Neural progenitor cell (in vitro differentiated cells): ENCODE data around the gene GBF1. TPM values are rescaled to one million over a fixed set of nuclear protein-coding genes. Genes with fewer than 3 reads are reported as not detected.
A peak's percentile ranks its signal among the peaks of the same experiment; 100 is the strongest.

Source experiments
- DNase-seq: peaks from one replicate; pipeline ENCODE4 v3.0.0-alpha.2; 2016; ENCODE audit warnings: low spot score
- H2AFZ ChIP-seq: fragments of 200-600 bp; sonication (generic); replicated peaks from 2 replicates; pipeline ENCODE4 v1.6.1; 2016; ENCODE audit warnings: antibody characterized with exemption
- H3F3A ChIP-seq: fragments of 200-600 bp; sonication (generic); 2 replicates; pipeline ENCODE4 v1.6.1; 2016; ENCODE audit warnings: antibody characterized with exemption, low read depth
- H3K27ac ChIP-seq: fragments of 200-600 bp; sonication (generic); 2 replicates; pipeline ENCODE4 v1.5.1; 2016; ENCODE audit warnings: mild to moderate bottlenecking
- H3K27me3 ChIP-seq: fragments of 200-600 bp; sonication (generic); 2 replicates; pipeline ENCODE4 v1.6.1; 2016; ENCODE audit warnings: mild to moderate bottlenecking, moderate library complexity
- H3K36me3 ChIP-seq: fragments of 200-600 bp; sonication (generic); 2 replicates; pipeline ENCODE4 v1.5.1; 2016
- H3K4me1 ChIP-seq: fragments of 200-600 bp; sonication (generic); 2 replicates; pipeline ENCODE4 v1.6.1; 2016; ENCODE audit warnings: mixed run types
- H3K4me2 ChIP-seq: fragments of 200-600 bp; sonication (generic); 2 replicates; pipeline ENCODE4 v1.6.1; 2016
- H3K4me3 ChIP-seq: fragments of 200-600 bp; sonication (generic); 2 replicates; pipeline ENCODE4 v1.5.1; 2016
- H3K79me2 ChIP-seq: fragments of 200-600 bp; sonication (generic); 2 replicates; pipeline ENCODE4 v1.6.1; 2016; ENCODE audit warnings: low read depth
- H3K9ac ChIP-seq: fragments of 200-600 bp; sonication (generic); 2 replicates; pipeline ENCODE4 v1.6.1; 2016
- H3K9me3 ChIP-seq: fragments of 200-600 bp; sonication (generic); 2 replicates; pipeline ENCODE4 v1.5.1; 2016; ENCODE audit warnings: low read depth
- H4K20me1 ChIP-seq: fragments of 200-600 bp; sonication (generic); 2 replicates; pipeline ENCODE4 v1.6.1; 2016; ENCODE audit warnings: low read depth
- H3K27ac Mint-ChIP-seq: 3 replicates; pipeline ENCODE4 v1.8.0; 2021; ENCODE audit warnings: mixed read lengths
- H3K27me3 Mint-ChIP-seq: 2 replicates; pipeline ENCODE4 v1.8.0; 2022; ENCODE audit warnings: low read depth, mild to moderate bottlenecking, inconsistent platforms, moderate library complexity, mixed read lengths; ENCODE audit not compliant: insufficient read depth
- H3K36me3 Mint-ChIP-seq: 3 replicates; pipeline ENCODE4 v1.8.0; 2021; ENCODE audit warnings: mixed read lengths
- H3K4me1 Mint-ChIP-seq: 3 replicates; pipeline ENCODE4 v1.8.0; 2021; ENCODE audit warnings: mixed read lengths
- H3K4me3 Mint-ChIP-seq: 3 replicates; pipeline ENCODE4 v1.8.0; 2021; ENCODE audit warnings: mild to moderate bottlenecking, moderate library complexity, mixed read lengths
- H3K9me3 Mint-ChIP-seq: 3 replicates; pipeline ENCODE4 v1.8.0; 2020; ENCODE audit warnings: mixed read lengths
- CTCF ChIP-seq: fragments of 200-600 bp; sonication (generic); IDR thresholded peaks from 2 replicates; pipeline ENCODE4 v1.5.1; 2017; ENCODE audit warnings: antibody characterized with exemption, mild to moderate bottlenecking
- EZH2 ChIP-seq: fragments of 200-600 bp; sonication (generic); IDR thresholded peaks from 2 replicates; pipeline ENCODE4 v1.6.1; 2017; ENCODE audit warnings: antibody characterized with exemption, mild to moderate bottlenecking, moderate library complexity
- EZH2phosphoT487 ChIP-seq: fragments of 200-600 bp; sonication (generic); IDR thresholded peaks from 2 replicates; pipeline ENCODE4 v1.6.1; 2017; ENCODE audit warnings: antibody characterized with exemption
- total RNA-seq: library from RNA; depleted of rRNA; stranded (reverse); fragments of >200 nt; gene quantifications from 2 replicates; pipeline ENCODE4 v1.2.3, GENCODE V29; 2015; ENCODE audit warnings: low replicate concordance

Gene GBF1
- total RNA-seq, 1 donor from 2014 or later = 23.5 TPM

- peaks cover 31% of the 10 kb centered on the region for H3K27me3 Mint-ChIP-seq
- no peak overlapping the region for H3K27ac ChIP-seq
- H3K27ac Mint-ChIP-seq = no peak overlapping the region
- H3K4me1 Mint-ChIP-seq = peaks cover 37% of the 10 kb centered on the region
- H3K9me3 Mint-ChIP-seq = no peaks in the 10 kb centered on the region
- peaks cover 17% of the 10 kb centered on the region for H3F3A ChIP-seq
- no peaks in the 10 kb centered on the region for H3K36me3 ChIP-seq
- H3K4me2 ChIP-seq = no peak overlapping the region
- H3K4me3 Mint-ChIP-seq = peak overlapping the region; percentile 81
- no peaks in the 10 kb centered on the region for H3K9me3 ChIP-seq
- no peak for DNase-seq
- no peaks in the 10 kb centered on the region for H3K79me2 ChIP-seq
- peaks cover 16% of the 10 kb centered on the region for H4K20me1 ChIP-seq
- no peak overlapping the region for H3K9ac ChIP-seq
- H3K36me3 Mint-ChIP-seq = peaks cover 2% of the 10 kb centered on the region
- peaks cover 81% of the 10 kb centered on the region for H3K27me3 ChIP-seq
- TF ChIP-seq EZH2phosphoT487 (no peak), EZH2 (no peak), CTCF (no peak)
- H2AFZ ChIP-seq = no peak overlapping the region
- H3K4me3 ChIP-seq = no peak overlapping the region
- H3K4me1 ChIP-seq = peaks cover 13% of the 10 kb centered on the region
These were observed 162.2 kb downstream of the GBF1 start for GRCh38 chr10:102407425-102408130.

- Histone ChIP-seq H3K9ac (no peak overlapping the region), H3K27me3 (peaks cover 85% of the 10 kb centered on the region), H3K36me3 (no peaks in the 10 kb centered on the region), H3K9me3 (no peaks in the 10 kb centered on the region), H3F3A (peaks cover 24% of the 10 kb centered on the region), H3K27ac (no peak overlapping the region), H3K4me1 (peaks cover 19% of the 10 kb centered on the region), H3K4me3 (peak overlapping the region; percentile 41), H4K20me1 (peaks cover 19% of the 10 kb centered on the region), H3K79me2 (no peaks in the 10 kb centered on the region), H2AFZ (no peak overlapping the region), H3K4me2 (peak overlapping the region; percentile 76)
- Mint-ChIP-seq H3K36me3 (peaks cover 2% of the 10 kb centered on the region), H3K4me1 (peaks cover 44% of the 10 kb centered on the region), H3K27ac (peak overlapping the region; percentile 65), H3K9me3 (no peaks in the 10 kb centered on the region), H3K4me3 (peak overlapping the region; percentile 81), H3K27me3 (peaks cover 32% of the 10 kb centered on the region)
- TF ChIP-seq EZH2phosphoT487 (no peak), EZH2 (no peak), CTCF (no peak)
- no peak for DNase-seq
These were observed 162.9 kb downstream of the GBF1 start for GRCh38 chr10:102408131-102408727.

- Mint-ChIP-seq H3K27ac (peak overlapping the region; percentile 20), H3K4me1 (peaks cover 51% of the 10 kb centered on the region), H3K4me3 (peak overlapping the region; percentile 81), H3K27me3 (peaks cover 32% of the 10 kb centered on the region), H3K36me3 (peaks cover 2% of the 10 kb centered on the region), H3K9me3 (no peaks in the 10 kb centered on the region)
- Histone ChIP-seq H3K79me2 (no peaks in the 10 kb centered on the region), H3K9me3 (no peaks in the 10 kb centered on the region), H3K4me1 (peaks cover 27% of the 10 kb centered on the region), H2AFZ (no peak overlapping the region), H3K36me3 (no peaks in the 10 kb centered on the region), H3K27ac (no peak overlapping the region), H4K20me1 (peaks cover 25% of the 10 kb centered on the region), H3K9ac (no peak overlapping the region), H3F3A (peaks cover 31% of the 10 kb centered on the region), H3K4me2 (peak overlapping the region; percentile 76), H3K27me3 (peaks cover 85% of the 10 kb centered on the region), H3K4me3 (peak overlapping the region; percentile 41)
- DNase-seq = peak; percentile 79
- TF ChIP-seq EZH2 (peak; percentile 86), CTCF (no peak), EZH2phosphoT487 (peak; percentile 52)
These were observed 163.6 kb downstream of the GBF1 start for GRCh38 chr10:102408728-102409603.
